Smooth muscle cell of the brain vasculature (primary cell): ENCODE data around the gene DPEP2NB.
"Not testable (repeated sequence)": the region's sequence is repeated elsewhere in the genome, so short reads cannot be mapped to it uniquely, and the experiment has no call there.

Source experiments
- DNase-seq: peaks from one replicate; pipeline ENCODE4 v3.0.0-alpha.2; 2012; ENCODE audit warnings: low read depth, low spot score

Gene DPEP2NB

GRCh38 chr16:68015681-68016080 is at the start of gene DPEP2NB:
TSS of gene DPEP2NB (minus strand) at chr16:68015911. CDS start at chr16:68015770, 141 bp downstream.
- no peak for DNase-seq

- DNase-seq = no peak
These were observed 49.2 kb upstream of the DPEP2NB start for GRCh38 chr16:68064791-68065365.

- no peak for DNase-seq
These were observed 47.2 kb upstream of the DPEP2NB start for GRCh38 chr16:68062910-68063393.

GRCh38 chr16:68061396-68061795 is 45.7 kb upstream of the DPEP2NB start:
- no peak for DNase-seq

- no peak for DNase-seq
These were observed 44.1 kb upstream of the DPEP2NB start for GRCh38 chr16:68059804-68060203.

- no peak for DNase-seq
These were observed 39.7 kb upstream of the DPEP2NB start for GRCh38 chr16:68055395-68055794.

GRCh38 chr16:68049449-68049848 is 33.7 kb upstream of the DPEP2NB start:
- no peak for DNase-seq

- no peak for DNase-seq
These were observed 32.3 kb upstream of the DPEP2NB start for GRCh38 chr16:68047987-68048386.

GRCh38 chr16:68046106-68046505 is 30.4 kb upstream of the DPEP2NB start:
- no peak for DNase-seq

- DNase-seq = no peak
These were observed 26.1 kb upstream of the DPEP2NB start for GRCh38 chr16:68041783-68042182.

- no peak for DNase-seq
These were observed 25.0 kb upstream of the DPEP2NB start for GRCh38 chr16:68040506-68041288.

- DNase-seq = no peak
These were observed 22.3 kb upstream of the DPEP2NB start for GRCh38 chr16:68037841-68038597.

- DNase-seq = no peak
These were observed 19.5 kb upstream of the DPEP2NB start for GRCh38 chr16:68035227-68035626.

- DNase-seq = no peak
These were observed 17.4 kb upstream of the DPEP2NB start for GRCh38 chr16:68033101-68033500.

- DNase-seq = no peak
These were observed 16.2 kb upstream of the DPEP2NB start for GRCh38 chr16:68031951-68032350.

- not testable (repeated sequence) for DNase-seq
These were observed 14.4 kb upstream of the DPEP2NB start for GRCh38 chr16:68030108-68030507.

- no peak for DNase-seq
These were observed 13.3 kb upstream of the DPEP2NB start for GRCh38 chr16:68028996-68029395.

- peak; percentile 86 for DNase-seq
These were observed 7.2 kb upstream of the DPEP2NB start, which contains the start of the genes DDX28 and DUS2 for GRCh38 chr16:68022728-68023537. TSS of gene DDX28 (minus strand) at chr16:68023232. CDS start at chr16:68023202, 30 bp downstream. TSS of gene DUS2 (plus strand) at chr16:68023284. CDS start at chr16:68038024, 14,740 bp downstream.

GRCh38 chr16:68022278-68022727 is 6.6 kb upstream of the DPEP2NB start:
- no peak for DNase-seq

- DNase-seq = no peak
These were observed 5.8 kb upstream of the DPEP2NB start for GRCh38 chr16:68021490-68021889.

- DNase-seq = no peak
These were observed 3.5 kb upstream of the DPEP2NB start for GRCh38 chr16:68019167-68019680.
